IMR-90 (cell line): Measurements from ENCODE around the gene HUWE1. TPM values are rescaled to one million over a fixed set of nuclear protein-coding genes. Genes with fewer than 3 reads are reported as not detected.

Experiments used
- ATAC-seq: fragments of 200-7000 bp; cut with Tn5 transposase; 2 replicates; pipeline ENCODE4 v1.9.1; 2020; ENCODE audit warnings: low read depth, mild to moderate bottlenecking, moderate library complexity
- Bru-seq: library from RNA; stranded (reverse); fragments of 400-500 nt; gene quantifications from one replicate; lab custom pipeline; 2021; lab: Mats Ljungman, UMichigan
- BruChase-seq, 2 experiments: library from RNA; stranded (reverse); fragments of 400-500 nt; gene quantifications; one replicate each; lab custom pipeline; 2021; lab: Mats Ljungman, UMichigan
- BruUV-seq: library from RNA; stranded (reverse); fragments of 400-500 nt; replicated peaks from 2 replicates; lab custom pipeline; 2021; lab: Mats Ljungman, UMichigan
- CTCF ChIA-PET: fragments of 300-600 bp; formaldehyde crosslinking; extraction: SDS; loops from one replicate; lab custom pipeline; 2021; ENCODE audit warnings: antibody characterized with exemption; lab: Yijun Ruan, JAX
- POLR2A ChIA-PET: fragments of 300-600 bp; sonication (Branson Sonifier 250); formaldehyde crosslinking; loops from one replicate; lab custom pipeline; 2022; ENCODE audit warnings: antibody characterized with exemption; ENCODE audit not compliant: unreplicated experiment; lab: Charles Lee
- DNase-seq: peaks from one replicate; pipeline ENCODE4 v3.0.0; 2013
- H2AFZ ChIP-seq: replicated peaks from 2 replicates; pipeline ENCODE3; 2013; ENCODE audit warnings: low read length, mild to moderate bottlenecking; ENCODE audit not compliant: poor library complexity
- H2AK5ac ChIP-seq: 2 replicates; pipeline ENCODE4 v1.6.1; 2013; ENCODE audit warnings: low read depth, low read length, inconsistent platforms
- H2AK9ac ChIP-seq: replicated peaks from 2 replicates; pipeline ENCODE3; 2013; ENCODE audit warnings: mild to moderate bottlenecking, low read depth, low read length, moderate library complexity; ENCODE audit not compliant: poor library complexity
- H2BK120ac ChIP-seq: 2 replicates; pipeline ENCODE4 v1.6.1; 2013; ENCODE audit warnings: low read depth, low read length, inconsistent platforms
- H2BK15ac ChIP-seq: 3 replicates; pipeline ENCODE4 v1.6.1; 2013; ENCODE audit warnings: low read depth, low read length, inconsistent platforms
- H2BK20ac ChIP-seq: 2 replicates; pipeline ENCODE4 v1.6.1; 2013; ENCODE audit warnings: low read depth, mild to moderate bottlenecking, inconsistent platforms, low read length, moderate library complexity
- H2BK5ac ChIP-seq: 2 replicates; pipeline ENCODE4 v1.6.1; 2013; ENCODE audit warnings: mild to moderate bottlenecking, low read depth, low read length, inconsistent platforms; ENCODE audit not compliant: poor library complexity, severe bottlenecking
- H3K14ac ChIP-seq: replicated peaks from 2 replicates; pipeline ENCODE4 v1.6.1; 2013; ENCODE audit warnings: low read depth, low read length, inconsistent platforms
- H3K18ac ChIP-seq: 2 replicates; pipeline ENCODE4 v1.6.1; 2013; ENCODE audit warnings: low read depth, low read length, control low read depth
- H3K23ac ChIP-seq: 2 replicates; pipeline ENCODE4 v1.6.1; 2013; ENCODE audit warnings: low read depth, low read length, inconsistent platforms
- H3K27ac ChIP-seq: 2 replicates; pipeline ENCODE4 v1.5.1; 2013; ENCODE audit warnings: mild to moderate bottlenecking, control low read depth, low read length; ENCODE audit not compliant: insufficient read depth
- H3K27me3 ChIP-seq: 2 replicates; pipeline ENCODE4 v1.6.1; 2013; ENCODE audit warnings: low read length; ENCODE audit not compliant: control insufficient read depth, insufficient read depth
- H3K36me3 ChIP-seq: 2 replicates; pipeline ENCODE4 v1.6.1; 2013; ENCODE audit warnings: low read length, mixed read lengths; ENCODE audit not compliant: control insufficient read depth, insufficient read depth
- H3K4ac ChIP-seq: 2 replicates; pipeline ENCODE4 v1.6.1; 2013; ENCODE audit warnings: low read depth, low read length, inconsistent platforms
- H3K4me1 ChIP-seq: 2 replicates; pipeline ENCODE4 v1.6.1; 2013; ENCODE audit warnings: low read length, mixed read lengths; ENCODE audit not compliant: control insufficient read depth, insufficient read depth
- H3K4me2 ChIP-seq: 2 replicates; pipeline ENCODE4 v1.6.1; 2013; ENCODE audit warnings: low read depth, mild to moderate bottlenecking, control low read depth, low read length, moderate library complexity
- H3K4me3 ChIP-seq: 2 replicates; pipeline ENCODE4 v1.5.1; 2013; ENCODE audit warnings: low read depth, mild to moderate bottlenecking, control low read depth, low read length, moderate library complexity; ENCODE audit not compliant: insufficient read depth
- H3K56ac ChIP-seq: 2 replicates; pipeline ENCODE4 v1.6.1; 2013; ENCODE audit warnings: low read length, inconsistent platforms; ENCODE audit not compliant: insufficient read depth; ENCODE audit errors: extremely low read depth
- H3K79me1 ChIP-seq, 2 experiments: 2 replicates each; pipeline ENCODE4 v1.6.1; 2013; ENCODE audit warnings: low read length in 2 of 2, inconsistent platforms in 1 of 2, low read depth in 1 of 2
- H3K9ac ChIP-seq: 2 replicates; pipeline ENCODE4 v1.6.1; 2013; ENCODE audit warnings: low read depth, low read length, control low read depth
- H3K9me1 ChIP-seq: 2 replicates; pipeline ENCODE4 v1.6.1; 2013; ENCODE audit warnings: low read length, inconsistent platforms; ENCODE audit not compliant: insufficient read depth
- H3K9me3 ChIP-seq: 2 replicates; pipeline ENCODE4 v1.6.1; 2013; ENCODE audit warnings: low read length; ENCODE audit not compliant: control insufficient read depth, insufficient read depth
- H4K20me1 ChIP-seq: 2 replicates; pipeline ENCODE4 v1.6.1; 2013; ENCODE audit warnings: low read length, inconsistent platforms; ENCODE audit not compliant: insufficient read depth
- H4K5ac ChIP-seq: 2 replicates; pipeline ENCODE4 v1.6.1; 2013; ENCODE audit warnings: mild to moderate bottlenecking, low read depth, low read length, control low read depth
- H4K8ac ChIP-seq, 2 experiments: 2 replicates each; pipeline ENCODE4 v1.6.1; 2013; ENCODE audit warnings: low read depth in 2 of 2, low read length in 2 of 2, control low read depth in 1 of 2, inconsistent platforms in 1 of 2
- H4K91ac ChIP-seq: 2 replicates; pipeline ENCODE4 v1.6.1; 2013; ENCODE audit warnings: low read depth, low read length, inconsistent platforms; ENCODE audit not compliant: insufficient read depth
- BHLHE40 ChIP-seq: fragments of 150-350 bp; IDR thresholded peaks from 2 replicates; pipeline ENCODE4 v1.6.1; 2016; ENCODE audit warnings: mild to moderate bottlenecking, low read depth, low read length
- MAZ ChIP-seq: IDR thresholded peaks from 2 replicates; pipeline ENCODE4 v1.6.1; 2012; ENCODE audit warnings: low read depth, mild to moderate bottlenecking, low read length, improper control_type of control experiment, moderate library complexity, borderline replicate concordance
- MXI1 ChIP-seq: IDR thresholded peaks from 2 replicates; pipeline ENCODE4 v1.6.1; 2012; ENCODE audit warnings: low read depth, mild to moderate bottlenecking, low read length, moderate library complexity, borderline replicate concordance
- NFE2L2 ChIP-seq: fragments of 150-350 bp; IDR thresholded peaks from 2 replicates; pipeline ENCODE4 v1.6.1; 2016; ENCODE audit warnings: low read depth, mild to moderate bottlenecking, low read length
- RFX5 ChIP-seq: IDR thresholded peaks from 2 replicates; pipeline ENCODE4 v1.8.0; 2012; ENCODE audit warnings: low read depth, mild to moderate bottlenecking, low read length, moderate library complexity
- WGBS, 2 experiments: methylation state at CpG; one replicate each; pipeline versions ENCODE4 v1.1.5 to v1.1.7; 2013; ENCODE audit warnings: missing lambda C conversion rate in 2 of 2; ENCODE audit not compliant: insufficient read length in 1 of 2; ENCODE audit errors: extremely low coverage in 2 of 2; 5-methylcytosine and 5-hydroxymethylcytosine counted together
- dilution Hi-C: fragments of 300-500 bp; cut with HindIII; formaldehyde crosslinking; loops from one replicate; pipeline ENCODE4 v1.14.3; 2018; ENCODE audit warnings: low sequenced_read_pairs; ENCODE audit not compliant: unreplicated experiment
- in situ Hi-C: fragments of 300-500 bp; cut with MboI; formaldehyde crosslinking; loops from 3 replicates; pipeline ENCODE4 v1.14.3; 2019; ENCODE audit warnings: low sequenced_read_pairs, inconsistent platforms, mixed read lengths
- intact Hi-C: fragments of 100-400 bp; cut with micrococcal nuclease; formaldehyde crosslinking; loops from 2 replicates; pipeline ENCODE4 v1.10.0; 2022
- long read RNA-seq: library from polyadenylated mRNA; unstranded; transcript quantifications from one replicate; pipeline ENCODE4 v2.0.0, GENCODE V29; 2021; ENCODE audit not compliant: unreplicated experiment
- polyA plus RNA-seq, 3 experiments: library from polyadenylated mRNA; depleted of rRNA; stranded (reverse); fragments of >200 nt; gene quantifications; 2 replicates each; pipeline ENCODE4 v1.2.3, GENCODE V29; 2012; ENCODE audit warnings: low replicate concordance in 1 of 3
- total RNA-seq: library from RNA; depleted of rRNA; stranded (reverse); fragments of >200 nt; gene quantifications from 2 replicates; pipeline ENCODE4 v1.2.3, GENCODE V29; 2012; rRNA removed
- TF ChIP-seq, protein P1 (sequence below): fragments of 150-350 bp; IDR thresholded peaks from 2 replicates; pipeline ENCODE4 v1.6.1; 2017; ENCODE audit warnings: mild to moderate bottlenecking, antibody characterized with exemption, low read length, low read depth

HUWE1 gene, protein sequence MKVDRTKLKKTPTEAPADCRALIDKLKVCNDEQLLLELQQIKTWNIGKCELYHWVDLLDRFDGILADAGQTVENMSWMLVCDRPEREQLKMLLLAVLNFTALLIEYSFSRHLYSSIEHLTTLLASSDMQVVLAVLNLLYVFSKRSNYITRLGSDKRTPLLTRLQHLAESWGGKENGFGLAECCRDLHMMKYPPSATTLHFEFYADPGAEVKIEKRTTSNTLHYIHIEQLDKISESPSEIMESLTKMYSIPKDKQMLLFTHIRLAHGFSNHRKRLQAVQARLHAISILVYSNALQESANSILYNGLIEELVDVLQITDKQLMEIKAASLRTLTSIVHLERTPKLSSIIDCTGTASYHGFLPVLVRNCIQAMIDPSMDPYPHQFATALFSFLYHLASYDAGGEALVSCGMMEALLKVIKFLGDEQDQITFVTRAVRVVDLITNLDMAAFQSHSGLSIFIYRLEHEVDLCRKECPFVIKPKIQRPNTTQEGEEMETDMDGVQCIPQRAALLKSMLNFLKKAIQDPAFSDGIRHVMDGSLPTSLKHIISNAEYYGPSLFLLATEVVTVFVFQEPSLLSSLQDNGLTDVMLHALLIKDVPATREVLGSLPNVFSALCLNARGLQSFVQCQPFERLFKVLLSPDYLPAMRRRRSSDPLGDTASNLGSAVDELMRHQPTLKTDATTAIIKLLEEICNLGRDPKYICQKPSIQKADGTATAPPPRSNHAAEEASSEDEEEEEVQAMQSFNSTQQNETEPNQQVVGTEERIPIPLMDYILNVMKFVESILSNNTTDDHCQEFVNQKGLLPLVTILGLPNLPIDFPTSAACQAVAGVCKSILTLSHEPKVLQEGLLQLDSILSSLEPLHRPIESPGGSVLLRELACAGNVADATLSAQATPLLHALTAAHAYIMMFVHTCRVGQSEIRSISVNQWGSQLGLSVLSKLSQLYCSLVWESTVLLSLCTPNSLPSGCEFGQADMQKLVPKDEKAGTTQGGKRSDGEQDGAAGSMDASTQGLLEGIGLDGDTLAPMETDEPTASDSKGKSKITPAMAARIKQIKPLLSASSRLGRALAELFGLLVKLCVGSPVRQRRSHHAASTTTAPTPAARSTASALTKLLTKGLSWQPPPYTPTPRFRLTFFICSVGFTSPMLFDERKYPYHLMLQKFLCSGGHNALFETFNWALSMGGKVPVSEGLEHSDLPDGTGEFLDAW (N-terminal part only)
- total RNA-seq, result 52.8 and 57.7 TPM in 2 replicates
- polyA plus RNA-seq (2012; rRNA removed), result 47.6 and 49.0 TPM in 2 replicates
- polyA plus RNA-seq (2012; cell fraction: cytosol; rRNA removed), result 23.6 and 32.5 TPM in 2 replicates
- polyA plus RNA-seq (2012; cell fraction: nucleus; rRNA removed; ENCODE audit: low replicate concordance), result 78.3 and 128 TPM in 2 replicates
- Bru-seq, nascent RNA, result percentile 92 among the genes with signal in this experiment
- percentile 92 among the genes with signal in this experiment for BruChase-seq, experiment 1, labeled RNA remaining after a 6-hour chase
- BruChase-seq, experiment 2, labeled RNA remaining after a 2-hour chase, result percentile 92 among the genes with signal in this experiment
- long read RNA-seq, partial matches to known transcripts, result 38 of 44 reads
- long read RNA-seq, other reads (novel, unspliced or antisense), result 6 of 44 reads

DNA sequence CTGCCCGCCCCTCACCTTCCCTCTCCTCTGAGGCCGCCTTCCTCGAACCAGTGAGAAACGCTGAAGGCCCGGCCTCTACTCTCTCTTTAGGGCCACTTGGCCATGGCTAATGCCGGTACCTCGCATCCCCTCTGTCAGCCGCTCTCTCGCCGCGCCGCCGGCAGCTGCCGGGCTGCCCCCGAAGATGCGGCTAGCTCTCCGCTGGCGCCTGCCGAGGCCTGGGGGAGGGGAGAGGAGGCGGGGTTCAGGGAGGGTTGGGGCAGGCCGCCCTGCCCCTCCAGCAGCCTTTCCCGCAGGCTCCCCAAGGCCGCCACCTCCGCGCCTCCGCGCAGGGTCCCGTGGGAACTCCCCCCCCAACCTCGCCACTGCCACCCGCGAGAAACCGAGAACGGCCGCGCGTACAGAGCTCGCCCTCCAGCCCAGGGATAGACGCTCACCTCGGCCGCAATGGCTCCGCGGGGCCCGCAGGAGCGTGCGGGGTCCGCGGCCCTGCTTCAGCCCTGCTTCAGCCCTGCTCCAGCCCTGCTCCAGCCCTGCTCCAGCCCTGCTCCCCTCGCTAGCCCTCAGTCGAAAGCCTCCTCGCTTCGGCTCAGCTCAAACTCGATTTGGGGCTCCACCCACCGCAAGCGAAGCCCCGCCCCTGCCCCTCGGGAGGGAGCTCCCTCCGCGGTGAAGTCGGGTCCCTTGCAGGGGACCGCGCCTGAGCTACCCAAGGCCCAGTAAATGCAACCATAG lies at the start of gene HUWE1:
Gene HUWE1 (minus strand): TSS at position 569 of the 735 bp plus-strand sequence. CDS start 32,612 bp downstream, outside the sequence.
- peak within 1 kb of the TSS; percentile 40; the same call in 1 of the 2 replicates for H3K23ac ChIP-seq
- peak within 1 kb of the TSS in 1 of 2 experiments; percentile 71; a peak in 1 of 4 replicates for H4K8ac ChIP-seq
- intact Hi-C loops (loop anchor here (5.0 to 10.0 kb wide), 2 partner anchors 146 to 498 kb away; partner anchors contain the start of gene FAM120C), in situ Hi-C loops (no loop called here), dilution Hi-C loops (no loop called here)
- peak within 1 kb of the TSS; percentile 84 for H3K27ac ChIP-seq
- H3K9me1 ChIP-seq, result no peaks in the 10 kb centered on the region
- no peak within 1 kb of the TSS for H2BK20ac ChIP-seq
- H2BK5ac ChIP-seq, result peak within 1 kb of the TSS; percentile 71
- peaks cover 21% of the 10 kb centered on the region for H4K20me1 ChIP-seq
- H3K14ac ChIP-seq, result no peak within 1 kb of the TSS
- H2BK120ac ChIP-seq, result no peak within 1 kb of the TSS
- peak within 1 kb of the TSS; percentile 80 for H3K4me2 ChIP-seq
- DNase-seq (peak; percentile 58), ATAC-seq (peak; percentile 57)
- H4K91ac ChIP-seq, result no peak within 1 kb of the TSS
- no peak for TF ChIP-seq RFX5
- TF ChIP-seq, protein P1, sequence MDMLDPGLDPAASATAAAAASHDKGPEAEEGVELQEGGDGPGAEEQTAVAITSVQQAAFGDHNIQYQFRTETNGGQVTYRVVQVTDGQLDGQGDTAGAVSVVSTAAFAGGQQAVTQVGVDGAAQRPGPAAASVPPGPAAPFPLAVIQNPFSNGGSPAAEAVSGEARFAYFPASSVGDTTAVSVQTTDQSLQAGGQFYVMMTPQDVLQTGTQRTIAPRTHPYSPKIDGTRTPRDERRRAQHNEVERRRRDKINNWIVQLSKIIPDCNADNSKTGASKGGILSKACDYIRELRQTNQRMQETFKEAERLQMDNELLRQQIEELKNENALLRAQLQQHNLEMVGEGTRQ, result no peak
- TF ChIP-seq NFE2L2, result no peak
- TF ChIP-seq BHLHE40, result no peak
- TF ChIP-seq MXI1, result 0 out of 2 replicates have a peak, but pooled peaks have one; percentile 14
- peak; percentile 27; the same call in 1 of the 2 replicates for TF ChIP-seq MAZ
- no peaks in the 10 kb centered on the region for H3K9me3 ChIP-seq
- peak within 1 kb of the TSS; percentile 91 for H2AFZ ChIP-seq
- no peaks in the 10 kb centered on the region for H3K79me1 ChIP-seq
- H3K9ac ChIP-seq, result peak within 1 kb of the TSS; percentile 91
- no peak within 1 kb of the TSS for H2AK5ac ChIP-seq
- 0 out of 2 replicates have a peak within 1 kb of the TSS, but pooled peaks have one; percentile 46 for H4K5ac ChIP-seq
- peaks cover 2% of the 10 kb centered on the region; the same call in 1 of the 2 replicates for H3K36me3 ChIP-seq
- H3K18ac ChIP-seq, result no peak within 1 kb of the TSS
- H2AK9ac ChIP-seq, result peak within 1 kb of the TSS; percentile 3
- H3K4me3 ChIP-seq, result peak within 1 kb of the TSS; percentile 99
- CTCF ChIA-PET, result interaction anchor here (0.6 kb wide), 1 partner anchor 1295 kb away, joined by 3 read pairs; no protein-coding TSS in a partner anchor
- peaks cover 4% of the 10 kb centered on the region; the same call in 1 of the 2 replicates for H3K27me3 ChIP-seq
- WGBS, 2 experiments, result 27% methylated on average over 21 of the region's 61 CpGs; no CpG with 5 or more reads in 1 of the 2 experiments
- no peak within 1 kb of the TSS for H3K4ac ChIP-seq
- BruUV-seq, result no TSS peak
- POLR2A ChIA-PET, result interaction anchor here (0.6 kb wide), 2 partner anchors 14 to 301 kb away, joined by 3 to 4 read pairs; no protein-coding TSS in a partner anchor
- no peaks in the 10 kb centered on the region for H3K4me1 ChIP-seq
- H2BK15ac ChIP-seq, result no peak within 1 kb of the TSS
- peak within 1 kb of the TSS; percentile 19; the same call in 1 of the 2 replicates for H3K56ac ChIP-seq
